Fibroblast of villous mesenchyme (primary cell): ENCODE data around the gene ALDH3A1. TPM values are rescaled to one million over a fixed set of nuclear protein-coding genes. Genes with fewer than 3 reads are reported as not detected.

Source experiments
- DNase-seq: peaks from one replicate; pipeline ENCODE4 v3.0.0-alpha.2; 2010; ENCODE audit warnings: low read depth
- H3K4me3 ChIP-seq: 2 replicates; pipeline ENCODE4 v1.5.1; 2011; ENCODE audit warnings: low read depth, mild to moderate bottlenecking, low read length
- CTCF ChIP-seq: IDR thresholded peaks from 2 replicates; pipeline ENCODE4 v1.5.1; 2012; ENCODE audit warnings: low read depth, mild to moderate bottlenecking, low read length; ENCODE audit not compliant: insufficient read depth
- total RNA-seq: library from RNA; depleted of rRNA; stranded (reverse); fragments of >200 nt; gene quantifications from 2 replicates; pipeline ENCODE4 v1.2.3, GENCODE V29; 2012

The ALDH3A1 gene
- total RNA-seq, 1 donor, result not detected

- no peak for DNase-seq
- no peak overlapping the region for H3K4me3 ChIP-seq
- peak; percentile 4 for TF ChIP-seq CTCF
Observed at GRCh38 chr17:19718613-19719354, 29.3 kb downstream of the ALDH3A1 start.

- no peak for DNase-seq
- TF ChIP-seq CTCF, result no peak
- no peak overlapping the region for H3K4me3 ChIP-seq
Observed at GRCh38 chr17:19718041-19718612, 30.0 kb downstream of the ALDH3A1 start.

GRCh38 chr17:19717411-19717908 is 30.6 kb downstream of the ALDH3A1 start:
- DNase-seq, result no peak
- H3K4me3 ChIP-seq, result no peak overlapping the region
- no peak for TF ChIP-seq CTCF

- TF ChIP-seq CTCF, result no peak
- no peak overlapping the region for H3K4me3 ChIP-seq
- DNase-seq, result no peak
Observed at GRCh38 chr17:19717031-19717360, 31.1 kb downstream of the ALDH3A1 start.

GRCh38 chr17:19716108-19717030 is 31.7 kb downstream of the ALDH3A1 start, which contains the start of gene SLC47A2:
Gene SLC47A2, minus strand, starts transcription at chr17:19716584. Its CDS starts 29 bp downstream, at chr17:19716555.
- no peak for DNase-seq
- no peak for TF ChIP-seq CTCF

GRCh38 chr17:19714542-19715411 is 33.3 kb downstream of the ALDH3A1 start:
- DNase-seq, result no peak
- TF ChIP-seq CTCF, result no peak
- no peak overlapping the region for H3K4me3 ChIP-seq

More at GRCh38 chr17:19716108-19717030, 31.7 kb downstream of the ALDH3A1 start, which contains the start of gene SLC47A2:
- H3K4me3 ChIP-seq, result no peak within 1 kb of the TSS
